SK-N-SH (cell line): Measurements from ENCODE around the gene ACTR10. TPM values are rescaled to one million over a fixed set of nuclear protein-coding genes. Genes with fewer than 3 reads are reported as not detected.
A peak's percentile ranks its signal among the peaks of the same experiment; 100 is the strongest.

Experiments
- CTCF ChIA-PET: fragments of 300-600, 350-600 bp; formaldehyde crosslinking; extraction: SDS; loops from one replicate; lab custom pipeline; 2021; lab: Yijun Ruan, JAX
- POLR2A ChIA-PET: fragments of 350-600 bp; sonication (Branson Sonifier 250); formaldehyde crosslinking; extraction: SDS; loops from one replicate; lab custom pipeline; 2020; ENCODE audit warnings: antibody characterized with exemption, inconsistent platforms; lab: Yijun Ruan, JAX
- DNase-seq: peaks from one replicate; pipeline ENCODE4 v3.0.0; 2012
- H2AFZ ChIP-seq: fragments of 200-600 bp; sonication (generic); 2 replicates; pipeline ENCODE4 v1.8.1; 2016; ENCODE audit warnings: antibody characterized with exemption, mild to moderate bottlenecking, low read depth
- H3F3A ChIP-seq: fragments of 200-600 bp; sonication (generic); replicated peaks from 2 replicates; pipeline ENCODE3; 2016; ENCODE audit warnings: antibody characterized with exemption, mild to moderate bottlenecking; ENCODE audit not compliant: insufficient read depth
- H3K27ac ChIP-seq, 2 experiments: fragments of 200-500 bp in 1 of 2; fragments of 200-600 bp in 1 of 2; sonication (Bioruptor generic) in 1 of 2; sonication (generic), shearing (Covaris generic) in 1 of 2; 2 replicates each; pipeline versions ENCODE4 v1.5.1 to v1.6.1; 2014 to 2016; ENCODE audit warnings: low read depth in 2 of 2, inconsistent platforms in 1 of 2, low read length in 1 of 2, mild to moderate bottlenecking in 1 of 2, mixed read lengths in 1 of 2
- H3K27me3 ChIP-seq: fragments of 200-600 bp; sonication (generic), shearing (Covaris generic); 2 replicates; pipeline ENCODE4 v1.6.1; 2016; ENCODE audit warnings: mixed run types; ENCODE audit not compliant: insufficient read depth
- H3K36me3 ChIP-seq, 2 experiments: fragments of 200-500 bp in 1 of 2; fragments of 200-600 bp in 1 of 2; sonication (Bioruptor generic) in 1 of 2; sonication (generic) in 1 of 2; replicated peaks in 1 of 2; 2 replicates each; pipeline versions ENCODE3 to v1.5.1; 2014 to 2016; ENCODE audit warnings: low read length in 1 of 2, mild to moderate bottlenecking in 1 of 2; ENCODE audit not compliant: insufficient read depth in 2 of 2, control insufficient read depth in 1 of 2
- H3K4me1 ChIP-seq, 2 experiments: fragments of 200-500 bp in 1 of 2; fragments of 200-600 bp in 1 of 2; sonication (Bioruptor generic) in 1 of 2; sonication (generic), shearing (Covaris generic) in 1 of 2; 2 replicates each; pipeline versions ENCODE4 v1.5.1 to v1.6.1; 2014 to 2016; ENCODE audit warnings: low read depth in 1 of 2, low read length in 1 of 2, mixed run types in 1 of 2; ENCODE audit not compliant: insufficient read depth in 2 of 2, control insufficient read depth in 1 of 2
- H3K4me2 ChIP-seq: fragments of 200-600 bp; sonication (generic), shearing (Covaris generic); 2 replicates; pipeline ENCODE4 v1.6.1; 2017; ENCODE audit warnings: mixed run types
- H3K4me3 ChIP-seq, 2 experiments: fragments of 200-500 bp in 1 of 2; fragments of 200-600 bp in 1 of 2; sonication (Bioruptor generic) in 1 of 2; sonication (generic), shearing (Covaris generic) in 1 of 2; 2 replicates each; pipeline versions ENCODE4 v1.5.1 to v1.8.1; 2014 to 2016; ENCODE audit warnings: low read depth in 2 of 2, inconsistent platforms in 1 of 2, low read length in 1 of 2, mild to moderate bottlenecking in 1 of 2, mixed read lengths in 1 of 2, moderate library complexity in 1 of 2
- H3K79me2 ChIP-seq: fragments of 200-600 bp; sonication (generic); 2 replicates; pipeline ENCODE4 v1.8.1; 2017; ENCODE audit warnings: mild to moderate bottlenecking; ENCODE audit not compliant: insufficient read depth
- H3K9ac ChIP-seq: fragments of 200-600 bp; sonication (generic); 2 replicates; pipeline ENCODE4 v1.6.1; 2017; ENCODE audit warnings: mixed run types
- H3K9me2 ChIP-seq: fragments of 200-600 bp; sonication (generic); 2 replicates; pipeline ENCODE4 v1.6.1; 2017; ENCODE audit warnings: mixed run types
- H3K9me3 ChIP-seq: fragments of 200-600 bp; sonication (generic); 2 replicates; pipeline ENCODE4 v1.6.1; 2017; ENCODE audit warnings: mixed run types, mild to moderate bottlenecking, moderate library complexity
- H4K20me1 ChIP-seq: fragments of 200-600 bp; sonication (generic); 2 replicates; pipeline ENCODE4 v1.6.1; 2017; ENCODE audit warnings: mild to moderate bottlenecking, mixed run types; ENCODE audit not compliant: insufficient read depth
- CHD2 ChIP-seq: fragments of 150-350 bp; IDR thresholded peaks from 2 replicates; pipeline ENCODE4 v1.6.1; 2018; ENCODE audit warnings: low read length; ENCODE audit not compliant: partially characterized antibody
- EP300 ChIP-seq, 2 experiments: IDR thresholded peaks; 2 replicates each; pipeline versions ENCODE4 v1.4.0 to v1.6.1; 2012; ENCODE audit warnings: borderline replicate concordance in 1 of 2, low read depth in 1 of 2, low read length in 1 of 2
- EZH2phosphoT487 ChIP-seq: fragments of 200-600 bp; sonication (generic); IDR thresholded peaks from 2 replicates; pipeline ENCODE4 v1.6.1; 2017; ENCODE audit warnings: low read depth, mixed run types, mild to moderate bottlenecking, antibody characterized with exemption, moderate library complexity, borderline replicate concordance
- FOSL2 ChIP-seq: IDR thresholded peaks from 2 replicates; pipeline ENCODE4 v1.4.0; 2012; ENCODE audit warnings: low read depth, mild to moderate bottlenecking, moderate library complexity, borderline replicate concordance
- FOXJ3 ChIP-seq: sonication (generic); formaldehyde crosslinking; IDR thresholded peaks from 2 replicates; pipeline ENCODE4 v1.5.1; 2020; ENCODE audit warnings: mild to moderate bottlenecking, missing genetic modification reagents
- FOXM1 ChIP-seq: IDR thresholded peaks from 2 replicates; pipeline ENCODE4 v1.4.0; 2012; ENCODE audit warnings: low read depth, mild to moderate bottlenecking
- GATA2 ChIP-seq: sonication (generic); formaldehyde crosslinking; IDR thresholded peaks from 2 replicates; pipeline ENCODE4 v1.5.0; 2020; ENCODE audit warnings: mild to moderate bottlenecking, missing genetic modification reagents
- JUND ChIP-seq: IDR thresholded peaks from 2 replicates; pipeline ENCODE4 v1.4.0; 2012
- MEF2A ChIP-seq: IDR thresholded peaks from 2 replicates; pipeline ENCODE4 v1.4.0; 2012; ENCODE audit warnings: low read depth, borderline replicate concordance
- NRF1 ChIP-seq: IDR thresholded peaks from 2 replicates; pipeline ENCODE4 v1.6.1; 2012; ENCODE audit warnings: low read depth, mild to moderate bottlenecking, low read length
- RFX5 ChIP-seq: IDR thresholded peaks from 2 replicates; pipeline ENCODE4 v1.6.1; 2012; ENCODE audit warnings: mild to moderate bottlenecking, improper control_type of control experiment, low read length
- SIN3A ChIP-seq: IDR thresholded peaks from 2 replicates; pipeline ENCODE4 v1.6.1; 2012; ENCODE audit warnings: low read depth, mild to moderate bottlenecking, low read length, moderate library complexity, borderline replicate concordance
- SMC3 ChIP-seq: IDR thresholded peaks from 2 replicates; pipeline ENCODE4 v1.6.1; 2012; ENCODE audit warnings: low read depth, low read length, improper control_type of control experiment
- TAF1 ChIP-seq: IDR thresholded peaks from 2 replicates; pipeline ENCODE4 v1.6.1; 2012; ENCODE audit warnings: low read depth, mild to moderate bottlenecking, low read length, moderate library complexity, borderline replicate concordance
- TCF12 ChIP-seq: IDR thresholded peaks from 2 replicates; pipeline ENCODE4 v1.4.0; 2012
- TEAD4 ChIP-seq: IDR thresholded peaks from 2 replicates; pipeline ENCODE4 v1.4.0; 2012; ENCODE audit warnings: mild to moderate bottlenecking, borderline replicate concordance; ENCODE audit not compliant: insufficient read depth
- YY1 ChIP-seq: IDR thresholded peaks from 2 replicates; pipeline ENCODE4 v1.4.0; 2012; ENCODE audit warnings: low read depth, mild to moderate bottlenecking
- WGBS: methylation state at CpG from one replicate; pipeline ENCODE4 v1.1.6; 2017; ENCODE audit warnings: low lambda C conversion rate; 5-methylcytosine and 5-hydroxymethylcytosine counted together
- polyA plus RNA-seq, 3 experiments: library from polyadenylated mRNA; depleted of rRNA; stranded (reverse); fragments of >200 nt; gene quantifications; 2 replicates each; pipeline ENCODE4 v1.2.3, GENCODE V29; 2012
- TF ChIP-seq, protein P1 (sequence below): fragments of 150-350 bp; IDR thresholded peaks from 2 replicates; pipeline ENCODE4 v1.6.1; 2017; ENCODE audit warnings: antibody characterized with exemption, low read length, low read depth, borderline replicate concordance
- TF ChIP-seq, protein P2 (sequence below): IDR thresholded peaks from 2 replicates; pipeline ENCODE4; 2012
- TF ChIP-seq, protein P3 (sequence below): fragments of 200-600 bp; sonication (generic); IDR thresholded peaks from 2 replicates; pipeline ENCODE4 v1.6.1; 2017; ENCODE audit warnings: antibody characterized with exemption, mild to moderate bottlenecking, moderate library complexity

Gene ACTR10
- polyA plus RNA-seq, 1 of the 3 experiments (the other 2 are of a cell fraction), result 32.9 TPM

DNA sequence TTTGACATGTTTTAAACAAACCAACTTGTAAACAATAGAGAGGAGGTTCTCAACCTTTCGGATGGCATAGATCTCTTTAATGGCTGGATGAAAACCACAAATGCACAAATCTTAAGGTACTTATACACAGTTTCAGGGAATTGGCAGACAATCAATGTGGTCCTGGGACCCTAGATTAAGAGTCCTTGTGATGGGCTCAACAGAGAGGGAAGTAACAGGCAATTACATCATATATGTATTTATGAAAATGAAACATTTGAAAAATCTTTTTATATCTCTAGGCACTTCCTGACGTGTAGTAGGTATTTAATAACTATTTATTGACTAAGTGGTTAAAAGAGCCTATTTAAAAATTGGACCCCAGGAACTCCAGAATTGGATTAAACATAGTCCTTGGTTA is 897 bp downstream of the ACTR10 start:
- no peak for DNase-seq
- H3K27me3 ChIP-seq, result no peaks in the 10 kb centered on the region
- H3K4me3 ChIP-seq, result peak overlapping the region; percentile 81 to 83
- H3K4me2 ChIP-seq, result peak overlapping the region; percentile 84
- H3K27ac ChIP-seq, result peak overlapping the region in 1 of 2 experiments; percentile 83; a peak in 1 of 4 replicates
- H3K9ac ChIP-seq, result peak overlapping the region; percentile 79
- CTCF ChIA-PET, result no interaction called here
- peaks cover 3 to 8% of the 10 kb centered on the region in 2 experiments; a peak in 2 of 4 replicates for H3K4me1 ChIP-seq
- H2AFZ ChIP-seq, result peak overlapping the region; percentile 94; the same call in 1 of the 2 replicates
- POLR2A ChIA-PET, result no interaction called here
- H3K79me2 ChIP-seq, result peaks cover 50% of the 10 kb centered on the region
- H3K9me2 ChIP-seq, result no peaks in the 10 kb centered on the region
- 10% methylated on average over 2 of the region's 2 CpGs for WGBS
- no peaks in the 10 kb centered on the region for H4K20me1 ChIP-seq
- no peak for TF ChIP-seq FOSL2
- TF ChIP-seq NRF1, result no peak
- no peak for TF ChIP-seq MEF2A
- no peak for TF ChIP-seq TCF12
- no peak for TF ChIP-seq CHD2
- no peak for TF ChIP-seq FOXM1
- TF ChIP-seq TAF1, result no peak
- TF ChIP-seq GATA2 (CRISPR knock-in tag), result no peak
- TF ChIP-seq SMC3, result no peak
- TF ChIP-seq RFX5, result no peak
- no peak for TF ChIP-seq TEAD4
- TF ChIP-seq, protein P1, sequence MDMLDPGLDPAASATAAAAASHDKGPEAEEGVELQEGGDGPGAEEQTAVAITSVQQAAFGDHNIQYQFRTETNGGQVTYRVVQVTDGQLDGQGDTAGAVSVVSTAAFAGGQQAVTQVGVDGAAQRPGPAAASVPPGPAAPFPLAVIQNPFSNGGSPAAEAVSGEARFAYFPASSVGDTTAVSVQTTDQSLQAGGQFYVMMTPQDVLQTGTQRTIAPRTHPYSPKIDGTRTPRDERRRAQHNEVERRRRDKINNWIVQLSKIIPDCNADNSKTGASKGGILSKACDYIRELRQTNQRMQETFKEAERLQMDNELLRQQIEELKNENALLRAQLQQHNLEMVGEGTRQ, result no peak
- TF ChIP-seq FOXJ3 (CRISPR knock-in tag), result no peak
- no peak for TF ChIP-seq YY1
- no peak for TF ChIP-seq EP300 (IDR thresholded peaks at IDR 0.05; ENCODE audit: borderline replicate concordance in 1 of 2, low read depth in 1 of 2, low read length in 1 of 2)
- no peak for TF ChIP-seq EZH2phosphoT487
- TF ChIP-seq, protein P2, sequence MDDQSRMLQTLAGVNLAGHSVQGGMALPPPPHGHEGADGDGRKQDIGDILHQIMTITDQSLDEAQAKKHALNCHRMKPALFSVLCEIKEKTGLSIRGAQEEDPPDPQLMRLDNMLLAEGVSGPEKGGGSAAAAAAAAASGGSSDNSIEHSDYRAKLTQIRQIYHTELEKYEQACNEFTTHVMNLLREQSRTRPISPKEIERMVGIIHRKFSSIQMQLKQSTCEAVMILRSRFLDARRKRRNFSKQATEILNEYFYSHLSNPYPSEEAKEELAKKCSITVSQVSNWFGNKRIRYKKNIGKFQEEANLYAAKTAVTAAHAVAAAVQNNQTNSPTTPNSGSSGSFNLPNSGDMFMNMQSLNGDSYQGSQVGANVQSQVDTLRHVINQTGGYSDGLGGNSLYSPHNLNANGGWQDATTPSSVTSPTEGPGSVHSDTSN, result no peak
- no peak for TF ChIP-seq JUND
- TF ChIP-seq, protein P3, sequence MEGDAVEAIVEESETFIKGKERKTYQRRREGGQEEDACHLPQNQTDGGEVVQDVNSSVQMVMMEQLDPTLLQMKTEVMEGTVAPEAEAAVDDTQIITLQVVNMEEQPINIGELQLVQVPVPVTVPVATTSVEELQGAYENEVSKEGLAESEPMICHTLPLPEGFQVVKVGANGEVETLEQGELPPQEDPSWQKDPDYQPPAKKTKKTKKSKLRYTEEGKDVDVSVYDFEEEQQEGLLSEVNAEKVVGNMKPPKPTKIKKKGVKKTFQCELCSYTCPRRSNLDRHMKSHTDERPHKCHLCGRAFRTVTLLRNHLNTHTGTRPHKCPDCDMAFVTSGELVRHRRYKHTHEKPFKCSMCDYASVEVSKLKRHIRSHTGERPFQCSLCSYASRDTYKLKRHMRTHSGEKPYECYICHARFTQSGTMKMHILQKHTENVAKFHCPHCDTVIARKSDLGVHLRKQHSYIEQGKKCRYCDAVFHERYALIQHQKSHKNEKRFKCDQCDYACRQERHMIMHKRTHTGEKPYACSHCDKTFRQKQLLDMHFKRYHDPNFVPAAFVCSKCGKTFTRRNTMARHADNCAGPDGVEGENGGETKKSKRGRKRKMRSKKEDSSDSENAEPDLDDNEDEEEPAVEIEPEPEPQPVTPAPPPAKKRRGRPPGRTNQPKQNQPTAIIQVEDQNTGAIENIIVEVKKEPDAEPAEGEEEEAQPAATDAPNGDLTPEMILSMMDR, result no peak
- TF ChIP-seq SIN3A, result no peak
- H3K36me3 ChIP-seq, result peaks cover 7 to 16% of the 10 kb centered on the region in 2 experiments
- H3F3A ChIP-seq, result no peaks in the 10 kb centered on the region
- no peaks in the 10 kb centered on the region for H3K9me3 ChIP-seq
